Fibroblast of lung (primary cell): Measurements from ENCODE around the gene EPHB1. TPM values are rescaled to one million over a fixed set of nuclear protein-coding genes. Genes with fewer than 3 reads are reported as not detected.

Source experiments
- DNase-seq, 2 donors: peaks; one replicate each; pipeline versions ENCODE4 v3.0.0 to v3.0.0-alpha.2; 2010; ENCODE audit warnings: low read depth in 2 of 2
- H2AFZ ChIP-seq: 2 replicates; pipeline ENCODE4 v1.5.1; 2012; ENCODE audit warnings: low read length, control low read depth, inconsistent platforms
- H3K27ac ChIP-seq: 2 replicates; pipeline ENCODE4 v1.5.1; 2011; ENCODE audit warnings: low read length, control low read depth; ENCODE audit not compliant: insufficient read depth
- H3K27me3 ChIP-seq: 2 replicates; pipeline ENCODE4 v1.5.1; 2011; ENCODE audit warnings: mild to moderate bottlenecking, low read length; ENCODE audit not compliant: control insufficient read depth, insufficient read depth
- H3K36me3 ChIP-seq: 2 replicates; pipeline ENCODE4 v1.5.1; 2011; ENCODE audit warnings: low read length; ENCODE audit not compliant: control insufficient read depth, insufficient read depth
- H3K4me1 ChIP-seq: 2 replicates; pipeline ENCODE4 v1.5.1; 2011; ENCODE audit warnings: low read length; ENCODE audit not compliant: control insufficient read depth, insufficient read depth; ENCODE audit errors: extremely low read depth
- H3K4me2 ChIP-seq: 2 replicates; pipeline ENCODE4 v1.5.1; 2011; ENCODE audit warnings: low read length, control low read depth; ENCODE audit not compliant: insufficient read depth; ENCODE audit errors: extremely low read depth
- H3K4me3 ChIP-seq, 4 experiments: fragments of 200-600 bp in 1 of 4; sonication (generic) in 1 of 4; replicated peaks in 1 of 4; 2 replicates each; pipeline ENCODE4 v1.5.1; 2011 to 2016; ENCODE audit warnings: low read length in 4 of 4, low read depth in 3 of 4, mild to moderate bottlenecking in 3 of 4, control low read depth in 2 of 4, inconsistent platforms in 1 of 4, mixed read lengths in 1 of 4; ENCODE audit not compliant: insufficient read depth in 1 of 4; ENCODE audit errors: control extremely low read depth in 1 of 4
- H3K79me2 ChIP-seq: 2 replicates; pipeline ENCODE4 v1.5.1; 2012; ENCODE audit warnings: mild to moderate bottlenecking, low read length, inconsistent platforms; ENCODE audit not compliant: control insufficient read depth, insufficient read depth
- H3K9ac ChIP-seq: 2 replicates; pipeline ENCODE4 v1.5.1; 2011; ENCODE audit warnings: mild to moderate bottlenecking, low read length, control low read depth; ENCODE audit not compliant: insufficient read depth
- H3K9me3 ChIP-seq: 2 replicates; pipeline ENCODE4 v1.5.1; 2012; ENCODE audit warnings: low read depth, low read length; ENCODE audit not compliant: control insufficient read depth, insufficient read depth
- H4K20me1 ChIP-seq: 2 replicates; pipeline ENCODE4 v1.5.1; 2011; ENCODE audit warnings: low read length; ENCODE audit not compliant: control insufficient read depth, insufficient read depth; ENCODE audit errors: extremely low read depth
- EZH2 ChIP-seq: IDR thresholded peaks from 2 replicates; pipeline ENCODE4 v1.5.1; 2012; ENCODE audit warnings: low read length, control low read depth, mild to moderate bottlenecking; ENCODE audit errors: missing control alignments
- polyA plus RNA-seq, 2 donors: library from polyadenylated mRNA; depleted of rRNA in 1 of 2; stranded (reverse) in 1 of 2; unstranded in 1 of 2; fragments of >200 nt; gene quantifications; 2 replicates each; pipeline ENCODE4 v1.2.1, GENCODE V29; 2011 to 2012; ENCODE audit warnings: missing spikeins in 1 of 2
- total RNA-seq: library from RNA; depleted of rRNA; stranded (reverse); fragments of >200 nt; gene quantifications from 2 replicates; pipeline ENCODE4 v1.2.1, GENCODE V29; 2014
- TF ChIP-seq, protein P1 (sequence below), 2 donors: IDR thresholded peaks in 1 of 2; conservative IDR thresholded peaks in 1 of 2; 1 replicate in 1 of 2; 2 replicates in 1 of 2; pipeline ENCODE4 v1.5.1; 2011 to 2012; ENCODE audit warnings: low read length in 2 of 2, control low read depth in 1 of 2, inconsistent platforms in 1 of 2, low read depth in 1 of 2, mild to moderate bottlenecking in 1 of 2

Gene EPHB1
- total and polyA plus RNA-seq, 2 donors (not counting 1 experiment from before 2014, with no cell fraction given), result 0.14 to 0.50 TPM

DNA sequence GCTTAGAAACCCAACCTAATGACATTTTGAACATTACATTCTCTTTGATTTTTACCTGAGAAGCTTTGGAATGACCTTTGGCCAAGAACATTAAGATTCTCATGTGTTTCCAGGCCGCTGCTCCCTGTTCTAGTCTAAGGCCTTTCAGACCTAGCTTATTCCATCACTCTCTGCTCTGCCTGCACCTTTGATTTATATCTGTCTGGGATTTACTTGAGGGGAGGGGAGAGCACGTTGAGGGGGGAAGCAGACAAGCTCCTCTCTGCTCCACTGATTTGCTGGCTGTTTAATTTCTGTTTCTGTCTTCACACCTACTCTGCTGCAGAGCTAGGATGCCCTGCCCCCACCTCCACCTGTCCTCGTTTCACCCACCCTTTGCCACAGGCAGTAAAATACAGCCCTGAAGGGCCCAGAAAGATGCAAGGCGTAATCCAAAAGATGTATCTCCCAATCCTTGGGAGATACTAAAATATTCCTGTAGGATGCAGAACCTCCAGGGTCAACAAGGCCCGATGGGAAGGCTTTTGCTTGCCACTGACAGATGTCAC lies 429.8 kb downstream of the EPHB1 start:
- Histone ChIP-seq H3K79me2 (no peaks in the 10 kb centered on the region), H3K9ac (no peak overlapping the region), H3K27ac (no peak overlapping the region), H3K27me3 (no peaks in the 10 kb centered on the region), H2AFZ (no peak overlapping the region), H3K9me3 (no peaks in the 10 kb centered on the region), H3K4me1 (no peaks in the 10 kb centered on the region), H3K4me2 (no peak overlapping the region), H3K4me3 (no peak overlapping the region), H4K20me1 (no peaks in the 10 kb centered on the region), H3K36me3 (no peaks in the 10 kb centered on the region)
- no peak for TF ChIP-seq EZH2
- TF ChIP-seq, protein P1, sequence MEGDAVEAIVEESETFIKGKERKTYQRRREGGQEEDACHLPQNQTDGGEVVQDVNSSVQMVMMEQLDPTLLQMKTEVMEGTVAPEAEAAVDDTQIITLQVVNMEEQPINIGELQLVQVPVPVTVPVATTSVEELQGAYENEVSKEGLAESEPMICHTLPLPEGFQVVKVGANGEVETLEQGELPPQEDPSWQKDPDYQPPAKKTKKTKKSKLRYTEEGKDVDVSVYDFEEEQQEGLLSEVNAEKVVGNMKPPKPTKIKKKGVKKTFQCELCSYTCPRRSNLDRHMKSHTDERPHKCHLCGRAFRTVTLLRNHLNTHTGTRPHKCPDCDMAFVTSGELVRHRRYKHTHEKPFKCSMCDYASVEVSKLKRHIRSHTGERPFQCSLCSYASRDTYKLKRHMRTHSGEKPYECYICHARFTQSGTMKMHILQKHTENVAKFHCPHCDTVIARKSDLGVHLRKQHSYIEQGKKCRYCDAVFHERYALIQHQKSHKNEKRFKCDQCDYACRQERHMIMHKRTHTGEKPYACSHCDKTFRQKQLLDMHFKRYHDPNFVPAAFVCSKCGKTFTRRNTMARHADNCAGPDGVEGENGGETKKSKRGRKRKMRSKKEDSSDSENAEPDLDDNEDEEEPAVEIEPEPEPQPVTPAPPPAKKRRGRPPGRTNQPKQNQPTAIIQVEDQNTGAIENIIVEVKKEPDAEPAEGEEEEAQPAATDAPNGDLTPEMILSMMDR (conservative IDR thresholded peaks at IDR 0.05 in 1 of 2, IDR thresholded peaks at IDR 0.05 in 1 of 2; ENCODE audit: low read depth in 1 of 2, low read length in 2 of 2), result no peak
- DNase-seq, result no peak

DNA sequence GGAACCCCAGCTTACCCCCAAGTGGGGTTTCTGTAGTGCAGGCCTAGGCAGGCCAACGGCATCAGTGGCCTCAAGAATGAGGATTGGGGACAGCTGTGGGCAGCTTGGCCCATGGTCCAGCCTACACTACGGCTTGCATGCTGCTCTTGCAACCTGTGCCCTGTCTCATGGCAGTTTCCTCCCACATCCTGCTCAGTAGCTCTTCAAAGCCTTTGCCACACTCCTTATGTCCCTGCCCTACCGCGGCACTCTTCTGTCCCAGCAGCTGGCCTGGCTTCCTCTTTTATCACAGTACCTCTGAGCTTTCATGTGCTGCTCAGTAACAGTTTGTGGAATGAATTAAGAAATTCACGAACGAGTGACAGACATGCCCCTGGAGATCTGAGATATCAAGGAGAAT lies 431.0 kb downstream of the EPHB1 start:
- TF ChIP-seq EZH2, result no peak
- TF ChIP-seq, protein P1 (conservative IDR thresholded peaks at IDR 0.05 in 1 of 2, IDR thresholded peaks at IDR 0.05 in 1 of 2; ENCODE audit: low read depth in 1 of 2, low read length in 2 of 2), result no peak
- Histone ChIP-seq H3K4me3 (no peak overlapping the region), H3K27me3 (no peaks in the 10 kb centered on the region), H3K9me3 (no peaks in the 10 kb centered on the region), H2AFZ (no peak overlapping the region), H3K79me2 (no peaks in the 10 kb centered on the region), H3K4me1 (no peaks in the 10 kb centered on the region), H3K4me2 (no peak overlapping the region), H3K9ac (no peak overlapping the region), H3K36me3 (no peaks in the 10 kb centered on the region), H3K27ac (no peak overlapping the region), H4K20me1 (no peaks in the 10 kb centered on the region)
- DNase-seq, result no peak

DNA sequence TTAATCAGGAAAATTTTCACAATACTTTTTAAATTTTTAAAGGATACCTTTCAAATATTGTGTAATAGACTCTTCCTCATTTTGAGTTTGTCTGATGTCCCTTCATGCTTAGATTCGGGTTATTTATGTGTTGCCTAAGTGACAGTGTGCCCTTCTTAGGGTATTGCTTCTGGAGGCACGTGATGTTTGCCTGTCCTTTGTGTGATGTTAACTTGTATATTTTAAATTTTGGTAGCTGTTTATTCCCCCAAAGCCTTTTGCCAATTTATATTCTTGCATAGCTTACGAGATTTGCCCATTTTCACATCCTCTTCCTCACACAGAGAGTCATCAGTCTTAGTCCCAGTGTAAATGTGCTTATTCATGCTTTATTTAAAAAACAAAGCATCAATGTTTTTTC lies 433.1 kb downstream of the EPHB1 start:
- no peak overlapping the region for H3K4me3 ChIP-seq
- no peaks in the 10 kb centered on the region for H3K4me1 ChIP-seq
- no peak overlapping the region for H2AFZ ChIP-seq
- no peak overlapping the region for H3K27ac ChIP-seq
- no peaks in the 10 kb centered on the region for H3K27me3 ChIP-seq
- no peak for DNase-seq
- no peaks in the 10 kb centered on the region for H3K79me2 ChIP-seq
- H3K4me2 ChIP-seq, result no peak overlapping the region
- TF ChIP-seq, protein P1 (conservative IDR thresholded peaks at IDR 0.05 in 1 of 2, IDR thresholded peaks at IDR 0.05 in 1 of 2; ENCODE audit: low read depth in 1 of 2, low read length in 2 of 2), result no peak
- no peak for TF ChIP-seq EZH2
- H3K9me3 ChIP-seq, result no peaks in the 10 kb centered on the region
- no peaks in the 10 kb centered on the region for H4K20me1 ChIP-seq
- H3K9ac ChIP-seq, result no peak overlapping the region
- H3K36me3 ChIP-seq, result no peaks in the 10 kb centered on the region
